ENCODE measurements around the gene KCNT1.

DNA sequence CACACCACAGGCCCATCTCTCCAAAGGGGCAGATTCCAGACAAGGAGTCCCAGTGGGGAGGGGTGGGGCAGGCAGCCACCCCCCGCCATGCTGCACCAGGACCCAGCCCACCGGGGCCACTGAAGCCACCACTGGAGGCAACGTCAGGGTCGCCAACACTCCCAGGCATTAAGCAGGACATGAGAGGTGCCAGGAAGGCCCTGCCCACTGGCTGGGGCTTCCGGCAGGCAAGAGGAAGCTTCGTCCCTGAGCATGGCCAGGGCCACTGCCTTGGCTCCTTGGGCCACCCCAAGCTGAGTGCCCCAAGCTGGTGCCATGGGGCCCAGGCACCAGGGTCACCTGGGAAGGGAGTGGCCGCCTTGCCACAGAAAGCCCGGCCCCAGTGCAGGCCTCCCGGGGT, 17.5 kb downstream of the KCNT1 start:
- TF ChIP-seq POLR2A (IDR thresholded peaks at IDR 0.05; ENCODE audit: low read depth, low read length) (no peak), POLR2AphosphoS5 (IDR thresholded peaks at IDR 0.05; ENCODE audit: insufficient read depth, low read depth, low read length) (no peak)
- TF ChIP-seq, protein P1, sequence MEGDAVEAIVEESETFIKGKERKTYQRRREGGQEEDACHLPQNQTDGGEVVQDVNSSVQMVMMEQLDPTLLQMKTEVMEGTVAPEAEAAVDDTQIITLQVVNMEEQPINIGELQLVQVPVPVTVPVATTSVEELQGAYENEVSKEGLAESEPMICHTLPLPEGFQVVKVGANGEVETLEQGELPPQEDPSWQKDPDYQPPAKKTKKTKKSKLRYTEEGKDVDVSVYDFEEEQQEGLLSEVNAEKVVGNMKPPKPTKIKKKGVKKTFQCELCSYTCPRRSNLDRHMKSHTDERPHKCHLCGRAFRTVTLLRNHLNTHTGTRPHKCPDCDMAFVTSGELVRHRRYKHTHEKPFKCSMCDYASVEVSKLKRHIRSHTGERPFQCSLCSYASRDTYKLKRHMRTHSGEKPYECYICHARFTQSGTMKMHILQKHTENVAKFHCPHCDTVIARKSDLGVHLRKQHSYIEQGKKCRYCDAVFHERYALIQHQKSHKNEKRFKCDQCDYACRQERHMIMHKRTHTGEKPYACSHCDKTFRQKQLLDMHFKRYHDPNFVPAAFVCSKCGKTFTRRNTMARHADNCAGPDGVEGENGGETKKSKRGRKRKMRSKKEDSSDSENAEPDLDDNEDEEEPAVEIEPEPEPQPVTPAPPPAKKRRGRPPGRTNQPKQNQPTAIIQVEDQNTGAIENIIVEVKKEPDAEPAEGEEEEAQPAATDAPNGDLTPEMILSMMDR (IDR thresholded peaks at IDR 0.05; ENCODE audit: extremely low read depth in 1 of 2, insufficient read depth in 1 of 2, low read depth in 1 of 2, low read length in 2 of 2): no peak
